K562 (cell line): ENCODE measurements around the gene NDUFAB1. TPM values are rescaled to one million over a fixed set of nuclear protein-coding genes. Genes with fewer than 3 reads are reported as not detected.

Experiments
- CBFB ChIP-seq: sonication (generic); formaldehyde crosslinking; IDR thresholded peaks from 2 replicates; pipeline ENCODE4 v1.4.0; 2020; ENCODE audit warnings: mild to moderate bottlenecking, missing genetic modification reagents
- CEBPB ChIP-seq: fragments of 450-650 bp; IDR thresholded peaks from 2 replicates; pipeline ENCODE4 v1.6.1; 2016; ENCODE audit warnings: missing genetic modification characterization, missing compliant biosample characterization
- HSF4 ChIP-seq: fragments of 250-450 bp; sonication (Bioruptor Pico); IDR thresholded peaks from 2 replicates; pipeline ENCODE4 v2.1.2; 2022; ENCODE audit warnings: mild to moderate bottlenecking, moderate library complexity, borderline replicate concordance
- KAT2B ChIP-seq: IDR thresholded peaks from one replicate; pipeline ENCODE4 v1.6.1; 2012; ENCODE audit warnings: low read depth, mild to moderate bottlenecking, control low read depth, inconsistent platforms, low read length, moderate library complexity
- MAFG ChIP-seq: fragments of 450-650 bp; conservative IDR thresholded peaks from 2 replicates; pipeline ENCODE4 v1.6.1; 2016; ENCODE audit warnings: missing genetic modification characterization, missing compliant biosample characterization
- NFIX ChIP-seq: fragments of 250-450 bp; sonication (Bioruptor Pico); IDR thresholded peaks from 2 replicates; pipeline ENCODE4 v1.4.0; 2020; ENCODE audit warnings: low read depth, mild to moderate bottlenecking, moderate library complexity
- PHB2 ChIP-seq: fragments of 450-650 bp; IDR thresholded peaks from 2 replicates; pipeline ENCODE4 v1.6.1; 2017; ENCODE audit warnings: low read depth
- POLR2A ChIP-seq: fragments of 450-650 bp; conservative IDR thresholded peaks from 2 replicates; pipeline ENCODE4 v1.6.1; 2016
- TARDBP ChIP-seq: fragments of 450-650 bp; IDR thresholded peaks from 2 replicates; pipeline ENCODE4 v1.6.1; 2016
- TBL1XR1 ChIP-seq, 2 experiments: IDR thresholded peaks; 2 replicates each; pipeline ENCODE4 v1.6.1; 2012; ENCODE audit warnings: improper control_type of control experiment in 2 of 2, low read length in 2 of 2, mild to moderate bottlenecking in 1 of 2
- TEAD2 ChIP-seq: fragments of 450-650 bp; IDR thresholded peaks from 2 replicates; pipeline ENCODE4 v1.6.1; 2016; ENCODE audit warnings: missing genetic modification characterization, control low read depth, missing compliant biosample characterization
- ZFP30 ChIP-seq: fragments of 250-450 bp; sonication (Bioruptor Pico); IDR thresholded peaks from 2 replicates; pipeline ENCODE4 v1.8.0; 2022; ENCODE audit warnings: moderate library complexity, mild to moderate bottlenecking, inconsistent platforms, borderline replicate concordance
- ZNF175 ChIP-seq: fragments of 200-800 bp; sonication (Bioruptor generic); IDR thresholded peaks from 2 replicates; pipeline ENCODE4 v1.6.1; 2016; ENCODE audit warnings: low read depth, mild to moderate bottlenecking, missing genetic modification characterization, missing compliant biosample characterization
- ZNF184 ChIP-seq: sonication (generic); formaldehyde crosslinking; IDR thresholded peaks from 2 replicates; pipeline ENCODE4 v1.5.0; 2020; ENCODE audit warnings: missing genetic modification reagents
- ZNF217 ChIP-seq: sonication (generic); formaldehyde crosslinking; IDR thresholded peaks from 2 replicates; pipeline ENCODE4 v1.8.0; 2022; ENCODE audit warnings: mild to moderate bottlenecking, missing genetic modification reagents
- ZNF41 ChIP-seq: fragments of 250-450 bp; sonication (Bioruptor Pico); conservative IDR thresholded peaks from 2 replicates; pipeline ENCODE4 v1.4.0; 2020; ENCODE audit warnings: mild to moderate bottlenecking
- ZSCAN32 ChIP-seq: fragments of 450-650 bp; formaldehyde crosslinking; IDR thresholded peaks from 2 replicates; pipeline ENCODE4 v1.4.0; 2020; ENCODE audit warnings: mild to moderate bottlenecking, moderate library complexity
- polyA plus RNA-seq, 8 experiments: library from polyadenylated mRNA; depleted of rRNA in 4 of 8; stranded (reverse) in 5 of 8; unstranded in 3 of 8; fragments of >200 nt; fragmentation: Nextera tagmentation in 2 of 8; fragmentation: Illumina TruSeq in 1 of 8; extraction: Ambion mirVana in 2 of 8; extraction: Trizol in 1 of 8; gene quantifications; 2 replicates each; pipeline versions ENCODE4 v1.2.1 to v1.2.3, GENCODE V29; 2011 to 2014; ENCODE audit warnings: inconsistent platforms in 1 of 8, missing spikeins in 1 of 8
- total RNA-seq, 7 experiments: library from RNA; depleted of rRNA in 6 of 7; stranded (reverse); fragments of >200 nt in 6 of 7; fragmentation: Illumina TruSeq in 2 of 7; extraction: Trizol in 2 of 7; gene quantifications; 2 replicates each; pipeline versions ENCODE4 v1.2.1 to v1.2.3, GENCODE V29; 2011 to 2021; ENCODE audit warnings: low replicate concordance in 1 of 7
- TF ChIP-seq, protein P1 (sequence below): fragments of 450-650 bp; IDR thresholded peaks from 2 replicates; pipeline ENCODE4 v1.6.1; 2016
- TF ChIP-seq, protein P2 (sequence below): fragments of 450-650 bp; conservative IDR thresholded peaks from 2 replicates; pipeline ENCODE4 v1.6.1; 2016; ENCODE audit warnings: missing genetic modification characterization, low read depth, mild to moderate bottlenecking, missing compliant biosample characterization, moderate library complexity
- TF ChIP-seq, protein P3 (sequence below), 3 experiments: fragments of 200-800 bp in 1 of 3; sonication (Bioruptor generic) in 1 of 3; sonication (generic) in 1 of 3; formaldehyde crosslinking in 1 of 3; IDR thresholded peaks; 2 replicates each; pipeline versions ENCODE4 v1.6.1 to v1.8.0; 2016 to 2022; ENCODE audit warnings: mild to moderate bottlenecking in 2 of 3, missing compliant biosample characterization in 2 of 3, missing genetic modification characterization in 2 of 3, missing genetic modification reagents in 1 of 3
- TF ChIP-seq, protein P4 (sequence below): fragments of 450-650 bp; IDR thresholded peaks from 2 replicates; pipeline ENCODE4 v1.6.1; 2016; ENCODE audit warnings: antibody characterized with exemption
- TF ChIP-seq, protein P5 (sequence below): IDR thresholded peaks from 2 replicates; pipeline ENCODE4 v1.6.1; 2011; ENCODE audit warnings: borderline replicate concordance, low read depth, mild to moderate bottlenecking, moderate library complexity, low read length; ENCODE audit not compliant: insufficient read depth, poor library complexity, severe bottlenecking

The NDUFAB1 gene
- total and polyA plus RNA-seq, 9 of the 15 experiments (the other 6 are each of a cell fraction or from before 2014, with no cell fraction given), result 123 to 481 (median 238) TPM

DNA sequence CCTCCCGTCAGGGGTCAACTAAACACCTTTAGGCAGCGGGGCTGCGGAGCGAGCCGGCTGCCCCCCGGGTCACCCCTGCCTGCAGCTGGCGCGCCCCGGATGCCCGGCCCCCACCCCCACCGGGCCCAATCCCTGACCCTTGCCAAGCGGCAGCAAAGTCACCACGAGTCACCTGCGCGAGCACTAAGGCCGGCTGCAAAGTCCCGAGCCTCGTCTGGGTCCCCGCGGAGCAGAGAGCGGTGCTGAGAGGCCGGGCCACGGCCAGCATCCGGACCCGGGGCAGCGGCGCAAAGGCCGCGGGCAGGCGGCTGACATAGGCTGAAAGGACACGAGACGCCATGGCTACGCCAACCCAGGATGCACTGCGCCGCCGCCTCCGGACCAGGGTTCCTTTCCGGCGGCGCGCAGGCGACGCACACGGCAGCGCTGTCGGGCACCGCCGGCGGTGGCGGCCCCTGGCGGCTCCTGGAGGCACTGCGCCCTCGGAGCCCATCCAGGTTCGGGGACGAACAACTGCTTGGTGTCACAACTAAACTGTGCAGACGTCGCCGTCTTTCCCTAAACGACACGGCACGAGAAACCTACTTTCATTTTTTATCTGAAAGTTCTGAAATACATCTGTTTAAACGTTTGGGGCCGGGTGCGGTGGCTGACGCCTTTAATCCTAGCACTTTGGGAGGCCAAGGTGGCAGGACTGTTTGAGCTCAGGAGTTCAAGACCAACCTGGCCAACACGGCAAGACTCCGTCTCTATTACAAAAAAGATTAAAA, at the start of gene NDUFAB1 (continued):
- TF ChIP-seq, protein P1, sequence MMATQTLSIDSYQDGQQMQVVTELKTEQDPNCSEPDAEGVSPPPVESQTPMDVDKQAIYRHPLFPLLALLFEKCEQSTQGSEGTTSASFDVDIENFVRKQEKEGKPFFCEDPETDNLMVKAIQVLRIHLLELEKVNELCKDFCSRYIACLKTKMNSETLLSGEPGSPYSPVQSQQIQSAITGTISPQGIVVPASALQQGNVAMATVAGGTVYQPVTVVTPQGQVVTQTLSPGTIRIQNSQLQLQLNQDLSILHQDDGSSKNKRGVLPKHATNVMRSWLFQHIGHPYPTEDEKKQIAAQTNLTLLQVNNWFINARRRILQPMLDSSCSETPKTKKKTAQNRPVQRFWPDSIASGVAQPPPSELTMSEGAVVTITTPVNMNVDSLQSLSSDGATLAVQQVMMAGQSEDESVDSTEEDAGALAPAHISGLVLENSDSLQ, result 0 out of 2 replicates have a peak, but pooled peaks have one; percentile 6
- TF ChIP-seq ZNF175 (CRISPR knock-in tag), result no peak
- no peak for TF ChIP-seq HSF4
- TF ChIP-seq TEAD2, result no peak
- no peak for TF ChIP-seq CEBPB (tag)
- TF ChIP-seq NFIX (CRISPR knock-in tag), result no peak
- TF ChIP-seq ZNF184, result no peak
- no peak for TF ChIP-seq ZFP30
- TF ChIP-seq MAFG, result no peak
- no peak for TF ChIP-seq ZNF41
- TF ChIP-seq ZNF217 (CRISPR knock-in tag), result no peak
- TF ChIP-seq, protein P2, sequence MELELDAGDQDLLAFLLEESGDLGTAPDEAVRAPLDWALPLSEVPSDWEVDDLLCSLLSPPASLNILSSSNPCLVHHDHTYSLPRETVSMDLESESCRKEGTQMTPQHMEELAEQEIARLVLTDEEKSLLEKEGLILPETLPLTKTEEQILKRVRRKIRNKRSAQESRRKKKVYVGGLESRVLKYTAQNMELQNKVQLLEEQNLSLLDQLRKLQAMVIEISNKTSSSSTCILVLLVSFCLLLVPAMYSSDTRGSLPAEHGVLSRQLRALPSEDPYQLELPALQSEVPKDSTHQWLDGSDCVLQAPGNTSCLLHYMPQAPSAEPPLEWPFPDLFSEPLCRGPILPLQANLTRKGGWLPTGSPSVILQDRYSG (tag), result no peak
- no peak for TF ChIP-seq CBFB
- peak in 1 of 2 experiments; percentile 43; a peak in 1 of 4 replicates for TF ChIP-seq TBL1XR1 (IDR thresholded peaks at IDR 0.05; ENCODE audit: low read length in 2 of 2)
- no peak for TF ChIP-seq TARDBP
- TF ChIP-seq, protein P3, sequence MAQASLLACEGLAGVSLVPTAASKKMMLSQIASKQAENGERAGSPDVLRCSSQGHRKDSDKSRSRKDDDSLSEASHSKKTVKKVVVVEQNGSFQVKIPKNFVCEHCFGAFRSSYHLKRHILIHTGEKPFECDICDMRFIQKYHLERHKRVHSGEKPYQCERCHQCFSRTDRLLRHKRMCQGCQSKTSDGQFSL (CRISPR knock-in tag; IDR thresholded peaks at IDR 0.05), result 0 out of 2 replicates have a peak, but pooled peaks have one; percentile 8
- TF ChIP-seq, protein P3 (tag; IDR thresholded peaks at IDR 0.05), result no peak
- TF ChIP-seq KAT2B, result no peak
- no peak for TF ChIP-seq ZSCAN32
- TF ChIP-seq, protein P4, sequence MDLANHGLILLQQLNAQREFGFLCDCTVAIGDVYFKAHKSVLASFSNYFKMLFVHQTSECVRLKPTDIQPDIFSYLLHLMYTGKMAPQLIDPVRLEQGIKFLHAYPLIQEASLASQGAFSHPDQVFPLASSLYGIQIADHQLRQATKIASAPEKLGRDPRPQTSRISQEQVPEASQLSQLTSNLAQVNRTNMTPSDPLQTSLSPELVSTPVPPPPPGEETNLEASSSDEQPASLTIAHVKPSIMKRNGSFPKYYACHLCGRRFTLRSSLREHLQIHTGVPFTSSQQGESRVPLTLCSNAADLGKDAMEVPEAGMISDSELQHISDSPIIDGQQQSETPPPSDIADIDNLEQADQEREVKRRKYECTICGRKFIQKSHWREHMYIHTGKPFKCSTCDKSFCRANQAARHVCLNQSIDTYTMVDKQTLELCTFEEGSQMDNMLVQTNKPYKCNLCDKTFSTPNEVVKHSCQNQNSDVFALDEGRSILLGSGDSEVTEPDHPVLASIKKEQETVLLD, result no peak
- TF ChIP-seq PHB2, result no peak
- peak; percentile 82 for TF ChIP-seq POLR2A
- TF ChIP-seq, protein P5, sequence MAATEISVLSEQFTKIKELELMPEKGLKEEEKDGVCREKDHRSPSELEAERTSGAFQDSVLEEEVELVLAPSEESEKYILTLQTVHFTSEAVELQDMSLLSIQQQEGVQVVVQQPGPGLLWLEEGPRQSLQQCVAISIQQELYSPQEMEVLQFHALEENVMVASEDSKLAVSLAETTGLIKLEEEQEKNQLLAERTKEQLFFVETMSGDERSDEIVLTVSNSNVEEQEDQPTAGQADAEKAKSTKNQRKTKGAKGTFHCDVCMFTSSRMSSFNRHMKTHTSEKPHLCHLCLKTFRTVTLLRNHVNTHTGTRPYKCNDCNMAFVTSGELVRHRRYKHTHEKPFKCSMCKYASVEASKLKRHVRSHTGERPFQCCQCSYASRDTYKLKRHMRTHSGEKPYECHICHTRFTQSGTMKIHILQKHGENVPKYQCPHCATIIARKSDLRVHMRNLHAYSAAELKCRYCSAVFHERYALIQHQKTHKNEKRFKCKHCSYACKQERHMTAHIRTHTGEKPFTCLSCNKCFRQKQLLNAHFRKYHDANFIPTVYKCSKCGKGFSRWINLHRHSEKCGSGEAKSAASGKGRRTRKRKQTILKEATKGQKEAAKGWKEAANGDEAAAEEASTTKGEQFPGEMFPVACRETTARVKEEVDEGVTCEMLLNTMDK, result peak; percentile 97
